RWPE2 (cell line): ENCODE results near the gene FBXW2.
A peak's percentile ranks its signal among the peaks of the same experiment; 100 is the strongest.

Experiments used
- ATAC-seq: fragments of 200-7000 bp; cut with Tn5 transposase; 3 replicates; pipeline ENCODE4 v1.9.1; 2021; ENCODE audit warnings: low read depth
- DNase-seq: peaks from one replicate; pipeline ENCODE4 v3.0.0-alpha.2; 2020; ENCODE audit warnings: low spot score
- H3K27ac ChIP-seq: fragments of 450-650 bp; 2 replicates; pipeline ENCODE4 v1.5.1; 2017; ENCODE audit warnings: mild to moderate bottlenecking; ENCODE audit not compliant: poor library complexity, severe bottlenecking
- H3K27me3 ChIP-seq: fragments of 250-450 bp; sonication (Bioruptor Pico); 2 replicates; pipeline ENCODE4 v1.5.1; 2021; ENCODE audit warnings: mild to moderate bottlenecking, moderate library complexity; ENCODE audit not compliant: insufficient read depth, poor library complexity, severe bottlenecking
- H3K36me3 ChIP-seq: fragments of 250-450 bp; sonication (Bioruptor Pico); 2 replicates; pipeline ENCODE4 v1.5.1; 2020; ENCODE audit warnings: low read depth, mild to moderate bottlenecking, moderate library complexity
- H3K4me1 ChIP-seq: fragments of 250-450 bp; sonication (Bioruptor Pico); 2 replicates; pipeline ENCODE4 v1.5.1; 2021; ENCODE audit warnings: mild to moderate bottlenecking, moderate library complexity; ENCODE audit not compliant: insufficient read depth, poor library complexity, severe bottlenecking
- H3K4me3 ChIP-seq: fragments of 250-450 bp; sonication (Bioruptor Pico); 2 replicates; pipeline ENCODE4 v1.5.1; 2021; ENCODE audit warnings: mild to moderate bottlenecking, moderate library complexity; ENCODE audit not compliant: severe bottlenecking
- H3K9me3 ChIP-seq: fragments of 250-450 bp; sonication (Bioruptor Pico); 2 replicates; pipeline ENCODE4 v1.5.1; 2021; ENCODE audit warnings: mild to moderate bottlenecking, moderate library complexity; ENCODE audit not compliant: severe bottlenecking
- CTCF ChIP-seq: fragments of 450-650 bp; IDR thresholded peaks from one replicate; pipeline ENCODE4 v1.5.1; 2017; ENCODE audit warnings: mild to moderate bottlenecking, moderate library complexity; ENCODE audit not compliant: poor library complexity, severe bottlenecking

The FBXW2 gene

GRCh38 chr9:120716483-120716882, 76.7 kb downstream of the FBXW2 start:
- no peak overlapping the region for H3K27ac ChIP-seq
- DNase-seq (no peak), ATAC-seq (no peak)
- no peaks in the 10 kb centered on the region for H3K36me3 ChIP-seq
- no peaks in the 10 kb centered on the region for H3K27me3 ChIP-seq
- TF ChIP-seq CTCF = no peak
- H3K4me3 ChIP-seq = no peak overlapping the region
- no peaks in the 10 kb centered on the region for H3K9me3 ChIP-seq
- peaks cover 5% of the 10 kb centered on the region for H3K4me1 ChIP-seq

- H3K4me1 ChIP-seq = peaks cover 15% of the 10 kb centered on the region
- no peaks in the 10 kb centered on the region for H3K27me3 ChIP-seq
- no peak overlapping the region for H3K27ac ChIP-seq
- no peak for TF ChIP-seq CTCF
- H3K4me3 ChIP-seq = no peak overlapping the region
- DNase-seq (no peak), ATAC-seq (no peak)
- no peaks in the 10 kb centered on the region for H3K9me3 ChIP-seq
- peaks cover 8% of the 10 kb centered on the region; the same call in 1 of the 2 replicates for H3K36me3 ChIP-seq
Observed at GRCh38 chr9:120715389-120715924, 77.8 kb downstream of the FBXW2 start.

- TF ChIP-seq CTCF = no peak
- H3K9me3 ChIP-seq = no peaks in the 10 kb centered on the region
- peaks cover 15% of the 10 kb centered on the region for H3K4me1 ChIP-seq
- no peak for DNase-seq
- peaks cover 8% of the 10 kb centered on the region; the same call in 1 of the 2 replicates for H3K36me3 ChIP-seq
- no peak for ATAC-seq
- peak overlapping the region; percentile 56 for H3K4me3 ChIP-seq
- no peak overlapping the region for H3K27ac ChIP-seq
- no peaks in the 10 kb centered on the region for H3K27me3 ChIP-seq
Observed at GRCh38 chr9:120714846-120715388, 78.3 kb downstream of the FBXW2 start.

- DNase-seq (peak; percentile 97), ATAC-seq (peak; percentile 95)
- Histone ChIP-seq H3K27me3 (no peaks in the 10 kb centered on the region), H3K36me3 (peaks cover 8% of the 10 kb centered on the region; the same call in 1 of the 2 replicates), H3K4me1 (peaks cover 15% of the 10 kb centered on the region), H3K4me3 (peak within 1 kb of the TSS; percentile 56), H3K9me3 (no peaks in the 10 kb centered on the region), H3K27ac (no peak within 1 kb of the TSS)
- TF ChIP-seq CTCF = no peak
Observed at GRCh38 chr9:120714088-120714845, 78.9 kb downstream of the FBXW2 start, which contains the start of gene MEGF9. Gene MEGF9, minus strand, starts transcription at chr9:120714470. Its CDS starts 112 bp downstream, at chr9:120714358.
